Keratinocyte (primary cell): ENCODE data around the gene MTR.

Experiments
- EZH2 ChIP-seq: IDR thresholded peaks from one replicate; pipeline ENCODE4 v1.6.1; 2012; ENCODE audit warnings: inconsistent platforms, mild to moderate bottlenecking, low read length, moderate library complexity
- TF ChIP-seq, protein P1 (sequence below), 3 experiments: IDR thresholded peaks in 1 of 3; conservative IDR thresholded peaks in 1 of 3; optimal IDR thresholded peaks in 1 of 3; 2 replicates in 2 of 3; 3 replicates in 1 of 3; pipeline versions ENCODE3 to v1.5.1; 2011; ENCODE audit warnings: low read length in 3 of 3, mild to moderate bottlenecking in 3 of 3, moderate library complexity in 2 of 3, control low read depth in 1 of 3, inconsistent platforms in 1 of 3; ENCODE audit not compliant: insufficient read depth in 2 of 3; ENCODE audit errors: extremely low read depth in 1 of 3

DNA sequence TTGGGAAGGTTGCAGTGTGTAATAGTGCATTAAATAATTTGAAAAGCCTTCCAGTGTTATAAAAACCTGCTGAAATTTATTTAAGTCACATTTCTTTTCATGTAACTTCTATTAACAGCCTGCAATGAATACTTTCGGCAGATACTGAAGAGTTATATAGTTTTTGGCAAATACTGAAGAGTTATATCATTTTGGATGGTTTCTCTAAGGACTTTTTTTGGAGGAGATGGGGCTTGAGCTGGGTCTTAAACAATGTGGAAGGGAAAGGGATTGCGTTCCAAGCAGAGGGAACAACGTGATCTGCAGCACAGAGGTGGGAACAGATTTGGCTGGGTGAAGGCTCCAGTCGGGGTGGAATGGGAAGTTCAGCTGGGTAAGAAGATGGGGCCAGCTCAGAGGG is 39.8 kb downstream of the MTR start:
- TF ChIP-seq, protein P1, sequence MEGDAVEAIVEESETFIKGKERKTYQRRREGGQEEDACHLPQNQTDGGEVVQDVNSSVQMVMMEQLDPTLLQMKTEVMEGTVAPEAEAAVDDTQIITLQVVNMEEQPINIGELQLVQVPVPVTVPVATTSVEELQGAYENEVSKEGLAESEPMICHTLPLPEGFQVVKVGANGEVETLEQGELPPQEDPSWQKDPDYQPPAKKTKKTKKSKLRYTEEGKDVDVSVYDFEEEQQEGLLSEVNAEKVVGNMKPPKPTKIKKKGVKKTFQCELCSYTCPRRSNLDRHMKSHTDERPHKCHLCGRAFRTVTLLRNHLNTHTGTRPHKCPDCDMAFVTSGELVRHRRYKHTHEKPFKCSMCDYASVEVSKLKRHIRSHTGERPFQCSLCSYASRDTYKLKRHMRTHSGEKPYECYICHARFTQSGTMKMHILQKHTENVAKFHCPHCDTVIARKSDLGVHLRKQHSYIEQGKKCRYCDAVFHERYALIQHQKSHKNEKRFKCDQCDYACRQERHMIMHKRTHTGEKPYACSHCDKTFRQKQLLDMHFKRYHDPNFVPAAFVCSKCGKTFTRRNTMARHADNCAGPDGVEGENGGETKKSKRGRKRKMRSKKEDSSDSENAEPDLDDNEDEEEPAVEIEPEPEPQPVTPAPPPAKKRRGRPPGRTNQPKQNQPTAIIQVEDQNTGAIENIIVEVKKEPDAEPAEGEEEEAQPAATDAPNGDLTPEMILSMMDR (optimal IDR thresholded peaks at IDR 0.05 in 1 of 3, IDR thresholded peaks at IDR 0.05 in 1 of 3, conservative IDR thresholded peaks at IDR 0.05 in 1 of 3; ENCODE audit: extremely low read depth in 1 of 3, insufficient read depth in 2 of 3, low read length in 3 of 3), result no peak
- no peak for TF ChIP-seq EZH2
